Measurements from ENCODE around the gene DIAPH1.

The DIAPH1 gene

GRCh38 chr5:141560151-141560550 lies 58.6 kb downstream of the DIAPH1 start:
- no peak for DNase-seq

GRCh38 chr5:141559461-141559860 lies 59.3 kb downstream of the DIAPH1 start:
- DNase-seq = no peak

- no peak for DNase-seq
These were observed 60.6 kb downstream of the DIAPH1 start for GRCh38 chr5:141558150-141558549.

- DNase-seq = peak; percentile 73
These were observed 61.1 kb downstream of the DIAPH1 start for GRCh38 chr5:141557681-141558136.

GRCh38 chr5:141547921-141548320 lies 70.9 kb downstream of the DIAPH1 start:
- DNase-seq = no peak

- no peak for DNase-seq
These were observed 71.3 kb downstream of the DIAPH1 start for GRCh38 chr5:141547488-141547887.

GRCh38 chr5:141543053-141543452 lies 75.7 kb downstream of the DIAPH1 start:
- DNase-seq = no peak

GRCh38 chr5:141534492-141535213 lies 84.1 kb downstream of the DIAPH1 start:
- DNase-seq = no peak

GRCh38 chr5:141533897-141534296 lies 84.9 kb downstream of the DIAPH1 start:
- DNase-seq = no peak

- no peak for DNase-seq
These were observed 86.1 kb downstream of the DIAPH1 start for GRCh38 chr5:141532726-141533125.

GRCh38 chr5:141529873-141530272 lies 88.9 kb downstream of the DIAPH1 start:
- DNase-seq = no peak

- no peak for DNase-seq
These were observed 89.8 kb downstream of the DIAPH1 start for GRCh38 chr5:141529002-141529401.

- no peak for DNase-seq
These were observed 90.4 kb downstream of the DIAPH1 start for GRCh38 chr5:141528291-141528984.

GRCh38 chr5:141527426-141527825 lies 91.4 kb downstream of the DIAPH1 start:
- DNase-seq = no peak

GRCh38 chr5:141525653-141526052 lies 93.1 kb downstream of the DIAPH1 start:
- no peak for DNase-seq

GRCh38 chr5:141524604-141525597 lies 93.9 kb downstream of the DIAPH1 start:
- peak; percentile 46 for DNase-seq

GRCh38 chr5:141523991-141524390 lies 94.8 kb downstream of the DIAPH1 start:
- no peak for DNase-seq

- no peak for DNase-seq
These were observed 96.5 kb downstream of the DIAPH1 start for GRCh38 chr5:141522301-141522700.

GRCh38 chr5:141521244-141521781 lies 97.5 kb downstream of the DIAPH1 start:
- DNase-seq = no peak

GRCh38 chr5:141519605-141520565 lies 98.9 kb downstream of the DIAPH1 start:
- no peak for DNase-seq

- DNase-seq = no peak
These were observed 100.2 kb downstream of the DIAPH1 start for GRCh38 chr5:141518618-141519015.
